ENCODE measurements around the gene METTL9. TPM values are rescaled to one million over a fixed set of nuclear protein-coding genes. Genes with fewer than 3 reads are reported as not detected.
A peak's percentile ranks its signal among the peaks of the same experiment; 100 is the strongest.

Gene METTL9

GRCh38 chr16:21704266-21704665 lies 104.9 kb downstream of the METTL9 start:
- H3K4me2 ChIP-seq (ENCODE audit: low read length): no peak overlapping the region
- peaks cover 23% of the 10 kb centered on the region for H3K27me3 ChIP-seq (ENCODE audit: control insufficient read depth, insufficient read depth, low read length)
- H3K9me3 ChIP-seq (replicated peaks; ENCODE audit: low read length): no peaks in the 10 kb centered on the region
- no peaks in the 10 kb centered on the region for H3K36me3 ChIP-seq (ENCODE audit: insufficient read depth, low read length)
- no peak overlapping the region for H3K9ac ChIP-seq (ENCODE audit: low read depth, low read length)
- H3K4me1 ChIP-seq (ENCODE audit: control insufficient read depth, insufficient read depth, low read length): no peaks in the 10 kb centered on the region
- no peak overlapping the region for H3K4me3 ChIP-seq (ENCODE audit: low read length)

- Histone ChIP-seq H3K36me3 (ENCODE audit: insufficient read depth, low read length) (no peaks in the 10 kb centered on the region), H3K4me2 (ENCODE audit: low read length) (no peak overlapping the region), H3K4me3 (ENCODE audit: low read length) (no peak overlapping the region), H3K4me1 (ENCODE audit: control insufficient read depth, insufficient read depth, low read length) (no peaks in the 10 kb centered on the region), H3K9ac (ENCODE audit: low read depth, low read length) (no peak overlapping the region), H3K9me3 (replicated peaks; ENCODE audit: low read length) (no peaks in the 10 kb centered on the region), H3K27me3 (ENCODE audit: control insufficient read depth, insufficient read depth, low read length) (peaks cover 23% of the 10 kb centered on the region)
These were observed 105.4 kb downstream of the METTL9 start for GRCh38 chr16:21704733-21705132.

Small RNA genes lying within 50 kb of the gene (small RNA-seq; reads per million reads assigned to genes)
- gene RF00478 (not detected), gene RNU6-1005P (0.98 reads per million, percentile 29 among the genes with 10 or more reads in this experiment), gene RNU6-196P (not detected)
